NCI-H82 treated with DMSO at 0.1 percent for 48 hours (cell line): Measurements from ENCODE around the gene ARL15.

Experiments
- DNase-seq: peaks from one replicate; lab custom pipeline; 2025; ENCODE audit not compliant: unreplicated experiment; lab: John Stamatoyannopoulos, UW

The ARL15 gene

GRCh38 chr5:54214722-54215121 is 95.7 kb downstream of the ARL15 start:
- DNase-seq, result no peak

GRCh38 chr5:54212331-54212730 is 98.0 kb downstream of the ARL15 start:
- DNase-seq, result no peak

GRCh38 chr5:54211912-54212311 is 98.5 kb downstream of the ARL15 start:
- DNase-seq, result no peak

GRCh38 chr5:54207566-54207965 is 102.8 kb downstream of the ARL15 start:
- no peak for DNase-seq

GRCh38 chr5:54206580-54207229 is 103.7 kb downstream of the ARL15 start:
- DNase-seq, result no peak

GRCh38 chr5:54205918-54206317 is 104.5 kb downstream of the ARL15 start:
- peak; percentile 81 for DNase-seq

- peak; percentile 84 for DNase-seq
Measured at GRCh38 chr5:54205453-54205852, 104.9 kb downstream of the ARL15 start.

GRCh38 chr5:54197018-54197417 is 113.4 kb downstream of the ARL15 start:
- no peak for DNase-seq

GRCh38 chr5:54195701-54196100 is 114.7 kb downstream of the ARL15 start:
- no peak for DNase-seq

- DNase-seq, result no peak
Measured at GRCh38 chr5:54194318-54194717, 116.1 kb downstream of the ARL15 start.

- no peak for DNase-seq
Measured at GRCh38 chr5:54187694-54188093, 122.7 kb downstream of the ARL15 start.

- no peak for DNase-seq
Measured at GRCh38 chr5:54186912-54187445, 123.4 kb downstream of the ARL15 start.

- DNase-seq, result no peak
Measured at GRCh38 chr5:54186108-54186507, 124.3 kb downstream of the ARL15 start.

- DNase-seq, result no peak
Measured at GRCh38 chr5:54184806-54185205, 125.6 kb downstream of the ARL15 start.

GRCh38 chr5:54180630-54181031 is 129.7 kb downstream of the ARL15 start:
- DNase-seq, result no peak

GRCh38 chr5:54178991-54179390 is 131.4 kb downstream of the ARL15 start:
- DNase-seq, result no peak

GRCh38 chr5:54178207-54178606 is 132.2 kb downstream of the ARL15 start:
- DNase-seq, result no peak

- no peak for DNase-seq
Measured at GRCh38 chr5:54177058-54177457, 133.3 kb downstream of the ARL15 start.

- DNase-seq, result no peak
Measured at GRCh38 chr5:54176066-54176830, 134.1 kb downstream of the ARL15 start.

GRCh38 chr5:54173251-54173650 is 137.1 kb downstream of the ARL15 start:
- no peak for DNase-seq

- DNase-seq, result no peak
Measured at GRCh38 chr5:54171645-54172384, 138.6 kb downstream of the ARL15 start.

- no peak for DNase-seq
Measured at GRCh38 chr5:54165687-54166086, 144.7 kb downstream of the ARL15 start.
